A673 (cell line): ENCODE measurements around the gene TUBGCP3. TPM values are rescaled to one million over a fixed set of nuclear protein-coding genes. Genes with fewer than 3 reads are reported as not detected.
"Not testable (repeated sequence)": the region's sequence is repeated elsewhere in the genome, so short reads cannot be mapped to it uniquely, and the experiment has no call there.

Source experiments
- BruUV-seq: library from RNA; stranded (reverse); fragments of 400-500 nt; replicated peaks from 2 replicates; lab custom pipeline; 2021; lab: Mats Ljungman, UMichigan
- CTCF ChIA-PET: fragments of 300-600 bp; sonication (Branson Sonifier 250); formaldehyde crosslinking; loops from one replicate; lab custom pipeline; 2022; ENCODE audit warnings: antibody characterized with exemption; lab: Charles Lee
- POLR2A ChIA-PET: fragments of 300-600 bp; sonication (Branson Sonifier 250); formaldehyde crosslinking; loops from one replicate; lab custom pipeline; 2022; ENCODE audit warnings: antibody characterized with exemption; ENCODE audit not compliant: low non-redundant PET; lab: Charles Lee
- DNase-seq: peaks from one replicate; pipeline ENCODE4 v3.0.0-alpha.2; 2015; ENCODE audit warnings: low spot score
- H3K27ac ChIP-seq: fragments of 200-600 bp; sonication (generic); 2 replicates; pipeline ENCODE4 v1.5.1; 2016; ENCODE audit warnings: mixed run types, low read depth, mild to moderate bottlenecking, mixed read lengths, antibody characterized with exemption, low read length; ENCODE audit not compliant: poor library complexity, severe bottlenecking
- H3K27me3 ChIP-seq: fragments of 200-600 bp; sonication (generic); replicated peaks from 2 replicates; pipeline ENCODE4 v1.6.1; 2017; ENCODE audit warnings: mixed run types, low read depth, mild to moderate bottlenecking, mixed read lengths, antibody characterized with exemption, low read length; ENCODE audit not compliant: insufficient read depth, poor library complexity
- H3K36me3 ChIP-seq: fragments of 200-600 bp; sonication (generic); 2 replicates; pipeline ENCODE4 v1.6.1; 2016; ENCODE audit warnings: mixed run types, mild to moderate bottlenecking, mixed read lengths, antibody characterized with exemption, low read length; ENCODE audit not compliant: insufficient read depth, poor library complexity, severe bottlenecking
- H3K4me1 ChIP-seq: fragments of 200-600 bp; sonication (generic); 2 replicates; pipeline ENCODE4 v1.6.1; 2017; ENCODE audit warnings: mixed run types, mild to moderate bottlenecking, mixed read lengths, antibody characterized with exemption, low read length; ENCODE audit not compliant: insufficient read depth, poor library complexity, severe bottlenecking
- H3K4me3 ChIP-seq: fragments of 200-600 bp; sonication (generic); 2 replicates; pipeline ENCODE4 v1.5.1; 2016; ENCODE audit warnings: low read depth, mixed run types, mild to moderate bottlenecking, mixed read lengths, low read length; ENCODE audit not compliant: poor library complexity, severe bottlenecking
- H3K9me3 ChIP-seq: fragments of 200-600 bp; sonication (generic); 2 replicates; pipeline ENCODE4 v1.6.1; 2016; ENCODE audit warnings: mixed run types, low read depth, mild to moderate bottlenecking, mixed read lengths, antibody characterized with exemption, low read length; ENCODE audit not compliant: poor library complexity, severe bottlenecking
- CTCF ChIP-seq: fragments of 300-800, 200-600 bp; sonication (generic); conservative IDR thresholded peaks from 2 replicates; pipeline ENCODE4 v1.5.1; 2017; ENCODE audit warnings: low read depth, mild to moderate bottlenecking, antibody characterized with exemption, low read length, moderate library complexity, mixed read lengths
- EZH2 ChIP-seq: fragments of 200-600 bp; sonication (generic); IDR thresholded peaks from 2 replicates; pipeline ENCODE4 v1.6.1; 2017; ENCODE audit warnings: borderline replicate concordance, low read depth, mild to moderate bottlenecking, mixed read lengths, antibody characterized with exemption, low read length; ENCODE audit not compliant: poor library complexity, severe bottlenecking
- intact Hi-C: fragments of 100-400 bp; cut with micrococcal nuclease; formaldehyde crosslinking; loops from one replicate; pipeline ENCODE4 v1.10.0; 2022; ENCODE audit not compliant: unreplicated experiment
- total RNA-seq: library from RNA; stranded (reverse); gene quantifications from 2 replicates; pipeline ENCODE4 v1.2.3, GENCODE V29; 2021

The TUBGCP3 gene
- total RNA-seq, 1 experiment from 2014 or later, result 61.4 TPM

- Histone ChIP-seq H3K4me3 (no peak overlapping the region), H3K36me3 (no peaks in the 10 kb centered on the region), H3K27me3 (peaks cover 47% of the 10 kb centered on the region), H3K9me3 (no peaks in the 10 kb centered on the region), H3K4me1 (no peaks in the 10 kb centered on the region), H3K27ac (no peak overlapping the region)
- TF ChIP-seq CTCF (no peak), EZH2 (no peak)
- POLR2A ChIA-PET, result no interaction called here
- intact Hi-C loops, result no loop called here
- CTCF ChIA-PET, result no interaction called here
- no TSS peak for BruUV-seq
- no peak for DNase-seq
Observed at GRCh38 chr13:112636401-112636975, 48.5 kb upstream of the TUBGCP3 start.

- peaks cover 50% of the 10 kb centered on the region for H3K27me3 ChIP-seq
- H3K4me3 ChIP-seq, result no peak overlapping the region
- no TSS peak for BruUV-seq
- no peaks in the 10 kb centered on the region for H3K36me3 ChIP-seq
- no peak overlapping the region for H3K27ac ChIP-seq
- no peak for DNase-seq
- H3K9me3 ChIP-seq, result no peaks in the 10 kb centered on the region
- ChIA-PET CTCF (no interaction called here), POLR2A (no interaction called here)
- no peaks in the 10 kb centered on the region for H3K4me1 ChIP-seq
- intact Hi-C loops, result no loop called here
- TF ChIP-seq EZH2 (no peak), CTCF (no peak)
Observed at GRCh38 chr13:112635323-112635722, 47.4 kb upstream of the TUBGCP3 start.

- H3K9me3 ChIP-seq, result no peaks in the 10 kb centered on the region
- BruUV-seq, result no TSS peak
- ChIA-PET POLR2A (interaction anchor here (0.7 kb wide), 1 partner anchor 28 kb away, joined by 3 read pairs; no protein-coding TSS in a partner anchor), CTCF (no interaction called here)
- H3K4me1 ChIP-seq, result no peaks in the 10 kb centered on the region
- H3K4me3 ChIP-seq, result no peak overlapping the region
- H3K27me3 ChIP-seq, result peaks cover 41% of the 10 kb centered on the region
- TF ChIP-seq EZH2 (no peak), CTCF (no peak)
- H3K27ac ChIP-seq, result no peak overlapping the region
- H3K36me3 ChIP-seq, result no peaks in the 10 kb centered on the region
- intact Hi-C loops, result no loop called here
- peak; percentile 19 for DNase-seq
Observed at GRCh38 chr13:112634102-112634501, 46.1 kb upstream of the TUBGCP3 start.

- CTCF ChIA-PET, H3K27ac ChIP-seq, H3K4me3 ChIP-seq, intact Hi-C loops, H3K4me1 ChIP-seq, H3K9me3 ChIP-seq, DNase-seq, BruUV-seq, H3K36me3 ChIP-seq, POLR2A ChIA-PET: not testable (repeated sequence)
- peaks cover 31% of the 10 kb centered on the region for H3K27me3 ChIP-seq
Observed at GRCh38 chr13:112630226-112630625, 42.3 kb upstream of the TUBGCP3 start.
